Kidney glomerular epithelial cell (primary cell): ENCODE data around the gene TARBP1.
"Not testable (repeated sequence)": the region's sequence is repeated elsewhere in the genome, so short reads cannot be mapped to it uniquely, and the experiment has no call there.

Source experiments
- DNase-seq: peaks from one replicate; lab custom pipeline; 2025; lab: John Stamatoyannopoulos, UW

Gene TARBP1

GRCh38 chr1:234434706-234435105 lies 44.3 kb downstream of the TARBP1 start:
- no peak for DNase-seq

GRCh38 chr1:234433563-234434285 lies 45.3 kb downstream of the TARBP1 start:
- DNase-seq: peak; percentile 81

GRCh38 chr1:234431255-234431654 lies 47.7 kb downstream of the TARBP1 start:
- no peak for DNase-seq

- DNase-seq: no peak
Measured at GRCh38 chr1:234430691-234431090, 48.3 kb downstream of the TARBP1 start.

GRCh38 chr1:234429434-234429806 lies 49.6 kb downstream of the TARBP1 start:
- DNase-seq: no peak

- DNase-seq: peak; percentile 17
Measured at GRCh38 chr1:234427950-234428646, 50.9 kb downstream of the TARBP1 start.

- no peak for DNase-seq
Measured at GRCh38 chr1:234413990-234414389, 65.0 kb downstream of the TARBP1 start.

GRCh38 chr1:234413485-234413884 lies 65.5 kb downstream of the TARBP1 start:
- no peak for DNase-seq

- no peak for DNase-seq
Measured at GRCh38 chr1:234412830-234413229, 66.1 kb downstream of the TARBP1 start.

- DNase-seq: no peak
Measured at GRCh38 chr1:234409328-234409727, 69.7 kb downstream of the TARBP1 start.

- no peak for DNase-seq
Measured at GRCh38 chr1:234408757-234409156, 70.2 kb downstream of the TARBP1 start.

- DNase-seq: no peak
Measured at GRCh38 chr1:234406871-234407270, 72.1 kb downstream of the TARBP1 start.

GRCh38 chr1:234405676-234406075 lies 73.3 kb downstream of the TARBP1 start:
- no peak for DNase-seq

GRCh38 chr1:234402939-234403338 lies 76.0 kb downstream of the TARBP1 start:
- DNase-seq: no peak

- DNase-seq: no peak
Measured at GRCh38 chr1:234401658-234402057, 77.3 kb downstream of the TARBP1 start.

- no peak for DNase-seq
Measured at GRCh38 chr1:234400773-234401172, 78.2 kb downstream of the TARBP1 start.

GRCh38 chr1:234399515-234399914 lies 79.5 kb downstream of the TARBP1 start:
- not testable (repeated sequence) for DNase-seq

GRCh38 chr1:234398849-234399381 lies 80.1 kb downstream of the TARBP1 start:
- no peak for DNase-seq

- no peak for DNase-seq
Measured at GRCh38 chr1:234397732-234398131, 81.2 kb downstream of the TARBP1 start.

- DNase-seq: no peak
Measured at GRCh38 chr1:234396871-234397270, 82.1 kb downstream of the TARBP1 start.

- no peak for DNase-seq
Measured at GRCh38 chr1:234396092-234396491, 82.9 kb downstream of the TARBP1 start.

GRCh38 chr1:234395297-234395696 lies 83.7 kb downstream of the TARBP1 start:
- no peak for DNase-seq

GRCh38 chr1:234393190-234393589 lies 85.8 kb downstream of the TARBP1 start:
- no peak for DNase-seq
